ENCODE measurements around the gene FADS2. TPM values are rescaled to one million over a fixed set of nuclear protein-coding genes. Genes with fewer than 3 reads are reported as not detected.

The FADS2 gene
- total RNA-seq, 1 experiment from 2014 or later: 17.1 TPM

GRCh38 chr11:61800331-61801281 lies 27.5 kb upstream of the FADS2 start:
- TF ChIP-seq RAD21 (IDR thresholded peaks at IDR 0.05; ENCODE audit: low read depth) (no peak), ZBTB33 (IDR thresholded peaks at IDR 0.05; ENCODE audit: extremely low read depth, insufficient replicate concordance, low read length) (no peak), REST (IDR thresholded peaks at IDR 0.05; ENCODE audit: low read depth) (no peak), ELF1 (IDR thresholded peaks at IDR 0.05; ENCODE audit: borderline replicate concordance, low read depth) (no peak), CBX3 (IDR thresholded peaks at IDR 0.05; ENCODE audit: low read depth) (no peak), JUND (IDR thresholded peaks at IDR 0.05) (no peak), SP1 (IDR thresholded peaks at IDR 0.05; ENCODE audit: low read depth) (no peak), MAX (IDR thresholded peaks at IDR 0.05) (no peak), POLR2AphosphoS5 (IDR thresholded peaks at IDR 0.05; ENCODE audit: low read depth, low read length) (no peak), SIN3A (IDR thresholded peaks at IDR 0.05; ENCODE audit: low read depth) (no peak)
- no peak overlapping the region for H3K9ac ChIP-seq (ENCODE audit: low read length)
- intact Hi-C loops (cut with micrococcal nuclease): no loop called here
- peaks cover 0 to 5% of the 10 kb centered on the region in 2 experiments; a peak in 1 of 4 replicates for H3K4me1 ChIP-seq (ENCODE audit: control insufficient read depth in 1 of 2, insufficient read depth in 2 of 2, low read length in 2 of 2)
- H3K36me3 ChIP-seq (ENCODE audit: control insufficient read depth in 1 of 2, insufficient read depth in 2 of 2, low read length in 2 of 2): peaks cover 5 to 44% of the 10 kb centered on the region in 2 experiments
- CTCF ChIA-PET: interaction anchor here (1.2 to 5.2 kb wide), 2 partner anchors 282 to 307 kb away, joined by 4 to 111 read pairs; no protein-coding TSS in a partner anchor
- no peak overlapping the region for H2AFZ ChIP-seq (ENCODE audit: low read depth, low read length, poor library complexity, severe bottlenecking)
- H3K4me2 ChIP-seq (ENCODE audit: low read length): no peak overlapping the region
- no peak for ATAC-seq
- no peaks in the 10 kb centered on the region for H3K9me2 ChIP-seq (ENCODE audit: insufficient read depth)
- H3K27me3 ChIP-seq (ENCODE audit: insufficient read depth, low read length): no peaks in the 10 kb centered on the region
- no peak overlapping the region for H3K27ac ChIP-seq (ENCODE audit: low read depth, low read length)
- BruUV-seq (replicated peaks): no TSS peak
- peaks cover 49% of the 10 kb centered on the region for H3K79me2 ChIP-seq (ENCODE audit: insufficient read depth, low read length)
- no peak overlapping the region for H3K4me3 ChIP-seq (replicated peaks in 1 of 2; ENCODE audit: low read depth in 1 of 2, low read length in 2 of 2)
- peaks cover 10% of the 10 kb centered on the region; the same call in 1 of the 2 replicates for H4K20me1 ChIP-seq (ENCODE audit: insufficient read depth)
- RAD21 ChIA-PET (ENCODE audit: low non-redundant PET in 1 of 2, low total read pairs in 2 of 2, uncharacterized antibody in 2 of 2, unreplicated experiment in 2 of 2): no interaction called here
- POLR2A ChIA-PET: interaction anchor here (2.5 kb wide), 1 partner anchor 14 kb away, joined by 13 read pairs; no protein-coding TSS in a partner anchor
- DNase-seq (ENCODE audit: low read depth, low spot score): no peak
- no peaks in the 10 kb centered on the region for H3K9me3 ChIP-seq (ENCODE audit: control insufficient read depth in 1 of 2, insufficient read depth in 1 of 2, low read depth in 1 of 2, low read length in 2 of 2)

Measured in HCT116 (cell line).